Glomerular visceral epithelial cell (primary cell): Measurements from ENCODE around the gene CCDC15.
A peak's percentile ranks its signal among the peaks of the same experiment; 100 is the strongest.

Source experiments
- DNase-seq: peaks from one replicate; pipeline ENCODE4 v3.0.0-alpha.2; 2016; ENCODE audit errors: extremely low spot score

CCDC15 gene

DNA sequence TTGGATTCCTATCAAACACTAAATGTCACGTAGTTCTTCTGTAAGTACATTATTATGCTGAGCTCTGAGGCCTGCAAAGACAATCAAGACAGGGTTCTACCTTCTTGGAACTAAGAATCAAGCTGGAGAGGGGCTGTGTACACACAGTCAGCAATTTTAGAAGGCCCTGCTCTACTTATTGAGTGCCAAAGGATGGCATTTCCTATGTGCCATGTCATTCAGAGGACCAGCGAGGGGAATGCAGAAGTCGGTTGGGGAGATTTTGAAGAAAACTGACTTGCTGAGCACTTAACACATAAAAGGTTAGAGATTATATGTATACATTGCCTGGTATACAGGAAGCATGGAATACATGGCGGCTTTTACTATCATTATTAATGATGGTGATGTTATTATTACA, 114.4 kb downstream of the CCDC15 start:
- DNase-seq = no peak

DNA sequence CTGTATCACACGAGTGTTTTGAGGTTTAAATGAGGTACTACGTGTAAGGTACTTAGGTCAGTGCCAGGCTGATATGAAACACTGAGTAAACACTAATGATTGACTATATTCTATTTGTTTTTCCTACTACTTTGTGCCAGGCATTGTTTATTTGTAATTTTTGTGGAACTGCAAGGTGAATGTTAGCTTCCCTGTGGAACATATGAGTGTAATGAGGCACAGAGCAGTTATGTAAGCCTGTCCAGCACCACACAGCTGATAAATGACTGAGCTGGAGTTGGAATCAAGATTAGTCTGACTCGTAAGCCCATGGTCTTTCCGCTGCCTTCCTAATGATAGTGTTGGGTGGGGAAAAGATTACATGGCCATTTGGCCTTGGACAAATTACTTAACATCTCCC, 115.0 kb downstream of the CCDC15 start:
- DNase-seq = no peak

- peak; percentile 67 for DNase-seq
These were observed 115.8 kb downstream of the CCDC15 start for GRCh38 chr11:125069796-125070195.

GRCh38 chr11:125070699-125071254, 116.8 kb downstream of the CCDC15 start:
- DNase-seq = peak; percentile 44

DNA sequence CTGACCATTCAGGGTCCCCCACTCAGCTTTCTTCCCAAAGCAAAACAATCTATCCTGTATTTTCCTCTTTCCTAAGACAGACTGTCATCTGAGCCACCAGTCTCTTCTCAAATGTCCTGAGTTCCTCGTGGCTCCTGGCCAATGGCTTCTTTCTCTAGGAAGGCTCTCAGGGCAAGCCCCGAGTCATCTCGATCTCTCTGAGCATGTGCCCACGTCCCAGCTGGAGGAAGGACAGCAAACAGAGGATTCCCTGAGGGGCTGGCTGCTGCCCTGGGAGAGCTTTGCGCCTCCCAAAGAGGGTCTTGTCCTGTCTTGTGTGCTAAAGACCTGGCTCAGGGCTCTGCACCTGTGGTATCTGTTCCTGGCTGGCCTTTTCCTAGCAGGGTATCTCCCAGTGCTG, 117.4 kb downstream of the CCDC15 start:
- DNase-seq = no peak

DNA sequence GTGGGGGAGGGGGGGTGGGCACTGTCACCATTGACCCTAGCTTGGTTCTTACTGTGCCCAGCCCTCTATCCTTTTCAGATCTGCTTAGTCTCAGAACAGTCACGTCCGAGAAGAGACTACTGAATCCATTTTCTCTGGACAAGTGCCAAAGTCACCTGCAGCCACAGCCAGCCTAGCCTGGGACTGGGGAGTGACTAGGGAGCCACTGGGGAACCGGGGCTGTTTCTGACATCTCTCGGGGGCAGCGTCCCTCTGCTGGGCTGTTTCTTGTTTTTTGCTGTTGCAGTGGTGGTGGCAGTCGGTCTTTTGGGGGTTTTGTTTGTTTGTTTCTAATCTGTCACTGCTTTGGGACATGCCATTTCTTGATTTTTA, 117.8 kb downstream of the CCDC15 start:
- DNase-seq = no peak

- DNase-seq = no peak
These were observed 118.4 kb downstream of the CCDC15 start for GRCh38 chr11:125072218-125072960.

DNA sequence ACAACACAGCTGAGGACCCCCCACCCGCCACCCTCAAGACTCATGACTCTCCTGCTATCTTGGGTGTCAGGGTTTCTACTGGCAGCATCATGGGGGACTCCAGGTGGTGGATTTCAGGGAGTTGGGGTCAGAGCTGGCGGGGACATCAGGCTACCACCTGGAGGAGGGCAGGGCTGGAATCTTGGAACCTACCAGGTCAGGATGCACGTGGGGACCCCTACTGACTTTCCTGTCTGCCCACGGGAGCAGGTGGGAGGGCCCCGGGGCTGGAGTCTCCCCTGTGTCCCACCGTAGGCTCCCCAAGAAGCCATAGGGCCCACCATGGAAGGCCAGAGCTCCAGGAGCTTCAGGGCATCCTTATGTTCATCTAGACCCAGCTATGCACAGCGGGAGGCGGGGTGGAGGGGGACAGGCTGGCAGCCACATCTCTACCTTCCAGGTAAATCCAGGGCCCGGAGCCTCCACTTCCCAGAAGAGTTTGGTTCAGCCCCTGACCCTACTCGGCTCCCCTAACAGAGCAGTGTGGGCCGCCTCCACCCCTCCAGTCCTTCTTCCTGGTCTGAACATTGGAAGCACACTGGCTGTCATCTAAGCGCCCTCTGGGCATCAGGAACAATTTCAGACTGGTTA, 119.1 kb downstream of the CCDC15 start:
- no peak for DNase-seq

- DNase-seq = no peak
These were observed 119.8 kb downstream of the CCDC15 start for GRCh38 chr11:125073616-125074483.

DNA sequence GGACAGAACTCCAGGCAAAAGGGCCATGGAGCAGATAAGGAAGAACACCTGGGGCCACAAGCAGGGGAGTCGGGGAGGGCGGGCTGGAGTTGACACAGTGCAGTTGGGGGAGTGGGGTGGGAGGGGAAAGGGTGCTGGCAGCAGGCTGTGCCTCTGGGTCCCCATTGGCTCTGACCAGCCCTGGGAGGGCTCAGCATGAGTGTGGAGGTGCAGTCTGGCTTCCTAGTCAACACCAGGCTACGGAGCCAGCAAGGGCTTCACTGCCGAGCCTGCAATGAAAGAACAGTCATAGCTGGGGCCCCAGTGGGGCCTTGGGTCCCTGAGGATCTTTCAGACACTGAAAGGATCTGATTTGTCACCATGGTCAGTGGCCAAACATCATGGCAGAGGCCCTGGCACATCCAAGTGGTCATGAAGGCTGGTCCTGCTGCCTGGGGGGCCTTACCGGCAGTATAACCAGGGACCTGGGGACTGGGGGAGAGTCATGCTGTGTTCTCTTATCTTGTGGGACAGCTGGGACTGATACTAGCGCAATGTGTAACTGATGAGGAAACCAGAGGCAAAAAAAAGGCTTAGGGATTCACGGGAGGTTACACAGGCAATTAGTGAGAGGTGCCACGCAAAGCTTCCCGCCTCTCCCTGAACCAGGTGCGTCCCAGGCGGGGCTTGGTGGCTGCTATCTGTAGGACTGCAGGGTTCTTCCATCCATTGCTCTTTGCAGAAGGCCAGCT, 120.7 kb downstream of the CCDC15 start:
- no peak for DNase-seq

- no peak for DNase-seq
These were observed 121.2 kb downstream of the CCDC15 start for GRCh38 chr11:125075242-125075625.

DNA sequence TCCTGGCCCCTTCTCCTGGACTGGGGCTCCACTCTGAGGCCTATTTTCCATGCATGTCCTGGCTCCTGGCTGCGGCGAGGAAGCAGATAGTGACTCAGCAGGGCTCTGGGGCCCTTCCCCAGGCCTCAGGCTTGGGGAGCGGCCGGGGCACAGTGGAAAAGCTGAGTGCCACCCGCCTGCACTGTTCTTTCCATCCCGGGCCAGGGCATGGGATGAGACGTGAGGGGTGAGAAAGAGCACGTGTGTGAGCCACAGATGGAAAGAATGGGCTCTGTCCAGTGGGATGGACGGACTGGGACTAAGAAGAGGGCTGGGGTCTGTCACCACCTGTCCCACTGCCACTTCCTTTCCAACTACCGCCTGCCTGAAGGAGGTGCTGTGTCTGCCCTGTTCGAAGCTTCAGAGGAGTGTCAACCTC, 121.9 kb downstream of the CCDC15 start:
- DNase-seq = no peak

GRCh38 chr11:125076378-125076945, 122.5 kb downstream of the CCDC15 start:
- no peak for DNase-seq

- DNase-seq = no peak
These were observed 124.0 kb downstream of the CCDC15 start for GRCh38 chr11:125078016-125078415.

GRCh38 chr11:125078516-125079140, 124.6 kb downstream of the CCDC15 start:
- DNase-seq = no peak

DNA sequence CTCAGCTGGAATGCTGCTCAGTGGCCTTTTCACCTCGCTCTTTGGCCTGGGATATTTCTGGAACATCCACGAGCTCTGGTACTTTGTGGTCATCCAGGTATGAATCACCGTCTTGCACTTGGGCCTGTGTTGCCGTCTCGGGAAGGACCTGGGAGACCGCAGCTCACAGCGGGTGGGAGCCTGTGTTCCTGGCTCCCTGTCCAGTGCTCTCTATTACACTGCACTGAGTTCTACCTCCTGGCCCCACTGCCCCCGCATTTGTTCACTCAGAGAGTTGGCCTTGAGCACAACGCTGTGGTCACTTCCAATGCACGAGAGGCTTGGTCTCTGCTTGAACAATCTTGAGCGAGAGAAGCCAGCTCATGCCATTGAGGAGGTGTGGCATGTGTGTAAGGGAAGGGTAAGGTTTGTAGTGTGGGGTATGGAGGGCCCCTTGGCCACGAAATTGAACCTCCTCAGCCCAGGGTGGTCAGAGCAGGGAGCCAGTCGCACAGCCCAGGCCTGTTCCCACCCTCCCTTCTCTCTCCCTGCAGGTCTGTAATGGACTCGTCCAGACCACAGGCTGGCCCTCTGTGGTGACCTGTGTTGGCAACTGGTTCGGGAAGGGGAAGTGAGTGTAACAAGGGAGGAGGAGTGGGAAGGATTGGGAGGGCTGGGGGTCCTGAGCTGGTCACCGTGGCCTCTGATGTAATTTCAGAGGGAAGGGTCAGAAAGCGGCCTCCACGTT, 125.3 kb downstream of the CCDC15 start:
- peak; percentile 21 for DNase-seq

- DNase-seq = no peak
These were observed 126.0 kb downstream of the CCDC15 start for GRCh38 chr11:125079878-125080530.

DNA sequence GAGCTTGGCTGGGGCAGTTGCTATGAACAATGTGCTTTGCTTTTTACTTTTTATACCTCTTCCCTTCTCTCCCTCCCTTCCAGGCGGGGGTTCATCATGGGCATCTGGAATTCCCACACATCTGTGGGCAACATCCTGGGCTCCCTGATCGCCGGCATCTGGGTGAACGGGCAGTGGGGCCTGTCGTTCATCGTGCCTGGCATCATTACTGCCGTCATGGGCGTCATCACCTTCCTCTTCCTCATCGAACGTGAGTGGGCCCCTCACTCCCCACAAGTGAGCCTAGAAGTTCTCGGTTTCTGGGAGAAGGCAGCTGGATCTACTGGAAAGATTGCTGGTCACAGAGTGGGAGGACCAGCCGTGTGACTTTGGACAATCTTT, 126.5 kb downstream of the CCDC15 start:
- no peak for DNase-seq

- DNase-seq = no peak
These were observed 127.2 kb downstream of the CCDC15 start for GRCh38 chr11:125081098-125081798.
